ENCODE measurements around the gene DENND11.

The DENND11 gene

DNA sequence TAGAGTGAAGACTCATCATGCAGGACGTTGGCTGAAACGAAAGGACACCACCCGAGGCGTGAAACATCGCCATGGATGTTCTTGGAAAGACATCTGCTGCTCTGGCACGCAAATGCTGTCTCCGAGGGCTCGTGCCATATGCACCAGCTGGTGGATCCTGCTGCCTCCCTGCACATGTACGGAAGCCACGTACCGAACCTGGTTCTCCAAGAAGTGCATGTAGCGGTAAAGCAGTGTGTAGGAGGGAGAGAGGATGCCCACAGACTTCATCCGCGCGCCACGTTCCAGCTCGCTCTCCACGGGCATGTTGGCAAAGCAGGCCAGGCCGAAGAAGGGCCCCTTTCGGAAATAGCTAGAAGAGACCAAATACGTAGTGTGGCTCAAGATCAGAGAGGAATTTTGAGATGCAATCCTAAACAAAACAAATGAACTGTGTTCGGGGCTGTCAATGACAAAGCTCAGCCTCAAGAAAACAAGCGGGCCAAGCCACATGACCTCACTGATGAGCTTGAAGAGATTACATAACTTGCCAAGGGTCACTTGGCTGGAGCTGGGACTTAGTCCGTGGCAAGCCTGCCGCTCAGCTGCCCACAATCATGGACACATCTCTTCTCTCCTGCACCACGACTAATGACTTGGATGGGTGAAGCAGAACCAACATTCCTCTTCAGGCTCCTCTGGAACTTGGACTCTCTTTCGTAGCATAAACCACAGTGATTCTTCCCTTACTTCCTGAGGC is 16.5 kb downstream of the DENND11 start:
- peak; percentile 35 for DNase-seq (ENCODE audit: low spot score)

DNA sequence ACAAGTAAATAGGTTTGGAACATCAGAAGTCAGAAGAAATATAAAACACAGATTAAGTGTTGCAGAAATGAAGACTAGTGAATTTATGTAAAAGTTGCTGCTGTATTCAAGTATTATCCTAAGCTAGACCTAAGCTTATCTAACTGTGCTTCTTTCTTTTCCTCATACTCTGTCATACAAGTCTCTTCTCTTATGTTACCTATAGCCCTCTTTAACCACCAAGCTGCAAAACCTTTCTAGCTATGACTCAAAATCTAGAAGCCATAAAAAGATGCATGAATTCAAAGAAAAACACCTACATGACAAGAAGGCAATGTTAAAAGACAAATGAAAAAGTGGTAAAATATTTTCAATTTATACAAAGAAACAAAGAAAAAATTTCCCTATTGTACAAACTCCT is 23.0 kb downstream of the DENND11 start:
- no peak for DNase-seq (ENCODE audit: low spot score)

DNA sequence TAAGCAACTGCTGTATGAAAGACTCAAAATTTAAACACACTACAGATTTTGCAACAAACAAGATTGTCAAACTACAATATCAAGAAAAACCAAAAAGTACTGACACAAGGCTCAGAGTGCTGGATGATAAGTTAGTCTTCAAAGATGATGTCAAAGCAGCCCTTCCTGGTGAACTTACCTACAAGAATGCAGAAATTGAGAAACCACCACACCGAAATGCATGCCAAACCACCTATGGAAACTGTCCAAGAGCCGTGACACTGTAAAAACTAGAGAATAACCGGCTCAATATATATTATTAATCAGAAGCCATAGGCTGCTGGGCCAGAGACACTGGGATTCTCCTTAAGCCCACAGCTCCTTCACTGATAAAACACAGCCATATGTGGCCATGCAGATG is 25.3 kb downstream of the DENND11 start:
- DNase-seq (ENCODE audit: low spot score): no peak

DNA sequence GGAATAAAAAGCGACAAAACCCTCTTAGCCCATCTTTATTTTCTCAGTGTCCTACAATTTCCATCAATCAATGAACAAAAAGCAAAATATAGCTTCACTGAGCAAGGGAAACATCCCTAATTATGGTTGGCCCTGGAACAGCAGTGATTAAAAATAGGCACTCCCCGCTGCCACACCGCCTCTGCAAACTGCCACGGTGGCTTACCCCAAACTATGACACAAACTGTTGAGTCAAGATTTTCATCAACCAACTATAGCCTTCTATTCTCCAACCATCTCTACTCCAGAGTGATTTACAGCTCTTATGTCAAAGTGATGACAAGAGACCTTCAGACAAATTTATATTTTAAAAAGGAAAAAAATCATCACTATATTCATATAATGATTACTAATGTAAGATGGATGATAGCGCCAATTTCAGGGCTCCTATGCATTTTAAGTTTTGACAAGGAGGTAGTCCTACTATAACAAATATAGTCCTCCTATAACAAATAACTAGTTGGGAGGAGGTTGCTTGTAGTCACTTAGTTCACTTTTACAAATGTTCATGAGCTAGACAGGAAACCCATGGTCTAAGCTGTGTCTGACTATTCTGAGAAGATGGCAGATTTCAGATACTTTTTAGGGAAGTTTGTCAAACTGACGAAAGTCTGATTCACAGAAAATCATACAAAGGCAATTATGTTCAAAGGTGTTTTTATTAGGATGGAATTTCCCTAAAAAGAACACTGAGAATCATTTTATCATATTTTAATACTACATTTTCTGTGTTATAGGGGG is 26.3 kb downstream of the DENND11 start:
- no peak for DNase-seq (ENCODE audit: low spot score)

DNA sequence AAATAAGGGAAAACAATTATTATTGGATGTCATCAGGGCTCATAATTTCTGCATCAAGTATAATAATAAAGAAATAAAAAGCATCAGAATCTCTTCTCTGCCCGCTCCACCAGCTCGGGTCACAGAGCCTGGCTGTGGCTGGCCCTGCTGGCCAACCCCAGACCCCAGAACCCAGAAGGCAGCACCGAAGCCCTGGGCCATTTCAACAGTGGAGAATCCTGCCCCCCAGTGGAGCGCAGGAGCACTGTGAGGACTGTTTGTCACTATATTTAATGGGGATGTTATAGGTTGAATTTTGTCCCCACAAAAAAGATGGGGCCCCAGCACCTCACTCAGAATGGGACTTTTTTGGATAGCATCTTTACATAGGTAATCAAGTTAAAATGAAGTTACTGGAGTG is 27.3 kb downstream of the DENND11 start:
- DNase-seq (ENCODE audit: low spot score): peak; percentile 48

DNA sequence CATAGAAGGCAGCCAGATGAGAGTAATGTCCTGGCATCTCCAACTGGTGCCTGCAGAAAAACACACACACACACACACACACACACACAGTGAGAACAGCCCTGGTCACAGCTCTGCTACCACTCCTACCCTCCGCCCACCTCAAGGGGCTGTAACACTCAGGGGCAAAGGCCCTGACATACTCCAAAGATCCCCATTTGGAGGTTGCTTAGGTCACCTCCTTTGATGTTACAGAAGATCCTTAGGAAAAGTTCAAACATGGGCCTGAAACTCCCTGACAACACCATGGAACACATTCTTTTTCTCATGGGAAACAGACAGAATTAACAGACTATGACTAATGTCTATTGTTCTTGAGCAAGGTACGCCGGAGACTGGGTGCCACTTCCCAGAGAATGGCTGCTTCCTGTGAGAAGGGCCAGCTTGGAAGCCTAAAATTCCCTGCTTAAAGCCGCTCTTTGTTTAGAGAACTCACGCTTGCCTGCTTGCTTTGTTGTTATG is 27.7 kb downstream of the DENND11 start:
- peak; percentile 90 for DNase-seq (ENCODE audit: low spot score)

DNA sequence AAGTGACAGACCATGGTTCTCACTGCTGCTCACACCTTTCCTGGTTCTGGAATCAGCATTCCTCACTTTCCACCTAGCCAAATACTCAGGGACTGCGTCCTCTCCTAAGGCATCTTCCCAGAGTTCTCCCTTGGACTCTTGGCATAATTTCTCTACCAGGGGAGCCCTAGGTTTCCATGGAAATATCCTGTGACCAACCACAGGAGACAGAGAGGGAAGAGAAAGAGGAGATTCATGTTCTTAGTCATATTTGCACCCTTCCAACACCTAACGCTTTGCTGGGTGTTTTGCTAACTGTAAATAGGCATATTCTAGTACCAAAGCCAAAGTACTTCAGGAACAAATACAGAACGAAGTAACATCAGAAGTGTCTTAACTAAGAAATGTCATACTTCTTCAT is 28.6 kb downstream of the DENND11 start:
- DNase-seq (ENCODE audit: low spot score): peak; percentile 33

DNA sequence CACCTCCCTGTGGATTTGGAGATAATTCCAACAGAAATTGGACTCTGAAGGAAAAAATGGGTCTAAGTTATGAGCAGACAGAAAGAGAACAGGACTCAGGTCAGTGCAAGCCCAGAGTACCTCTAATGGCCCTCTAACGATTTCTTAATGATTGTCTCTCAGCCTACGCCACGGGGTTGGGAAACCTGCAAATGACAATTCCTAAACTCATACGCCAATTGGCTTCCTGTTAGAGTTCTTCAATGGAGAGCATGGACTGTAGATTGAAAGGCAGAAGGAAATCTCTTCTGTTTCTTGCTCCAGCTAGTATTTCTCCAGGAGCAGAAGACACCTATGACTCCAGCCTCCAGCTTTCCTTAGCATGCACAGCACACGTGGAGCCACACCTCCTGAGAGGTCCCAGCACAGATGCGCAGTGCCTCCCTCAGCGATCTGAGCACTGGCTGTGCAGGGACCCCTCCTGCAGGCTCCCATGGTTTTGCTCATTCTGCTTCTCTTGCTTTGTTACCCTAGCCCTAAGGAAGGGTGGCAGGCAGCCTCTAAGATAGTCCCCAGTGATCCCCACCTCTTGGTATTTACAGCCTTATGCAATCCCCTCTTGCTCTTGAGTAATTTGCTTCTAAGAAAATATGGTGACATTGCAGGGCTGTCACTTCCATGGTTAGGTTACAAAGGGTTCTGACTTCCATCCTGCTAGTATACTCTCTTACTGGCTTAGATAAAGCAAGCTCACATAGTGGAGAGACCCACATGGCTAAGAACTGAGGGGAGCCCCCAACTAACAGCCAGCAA is 30.1 kb downstream of the DENND11 start:
- DNase-seq (ENCODE audit: low spot score): no peak

DNA sequence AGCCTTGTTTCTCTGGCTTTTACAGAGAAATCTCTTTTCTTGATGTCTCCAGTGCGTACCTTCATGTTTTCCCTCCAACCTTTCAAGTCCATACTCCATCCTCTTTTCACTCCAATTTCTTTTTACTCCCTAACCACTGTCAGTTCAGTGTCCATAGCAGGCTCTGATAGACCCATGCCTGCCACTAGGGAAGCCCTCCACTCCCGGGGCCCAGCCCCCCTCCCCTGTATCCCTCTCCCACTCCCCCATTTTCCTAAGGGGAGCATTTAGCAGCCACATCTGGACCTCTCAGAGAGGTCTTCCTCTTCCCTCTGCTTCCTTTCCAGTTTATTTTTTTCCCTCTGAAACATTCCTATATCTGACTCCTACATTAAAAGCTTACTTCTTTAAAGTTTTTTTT is 33.1 kb downstream of the DENND11 start:
- no peak for DNase-seq (ENCODE audit: low spot score)

DNA sequence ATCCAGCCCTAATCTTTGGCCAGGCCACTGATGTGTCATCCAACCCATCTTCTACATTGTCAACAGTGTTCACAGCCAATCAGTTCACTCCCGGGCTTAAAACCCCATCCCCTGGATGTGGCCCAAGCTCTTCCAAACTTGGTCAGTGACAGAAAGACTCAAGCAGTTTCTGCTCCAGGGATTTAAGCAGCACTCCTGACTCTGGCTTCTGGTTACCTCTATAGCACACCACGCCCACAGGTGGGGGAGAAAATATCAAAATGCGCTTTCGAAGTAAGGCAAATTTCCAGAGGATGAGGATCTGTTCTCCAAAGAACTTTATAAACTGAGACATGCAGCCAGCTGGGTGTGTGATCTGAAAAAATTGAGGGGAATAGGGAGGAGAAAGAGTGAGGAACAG is 35.9 kb downstream of the DENND11 start:
- DNase-seq (ENCODE audit: low spot score): no peak

DNA sequence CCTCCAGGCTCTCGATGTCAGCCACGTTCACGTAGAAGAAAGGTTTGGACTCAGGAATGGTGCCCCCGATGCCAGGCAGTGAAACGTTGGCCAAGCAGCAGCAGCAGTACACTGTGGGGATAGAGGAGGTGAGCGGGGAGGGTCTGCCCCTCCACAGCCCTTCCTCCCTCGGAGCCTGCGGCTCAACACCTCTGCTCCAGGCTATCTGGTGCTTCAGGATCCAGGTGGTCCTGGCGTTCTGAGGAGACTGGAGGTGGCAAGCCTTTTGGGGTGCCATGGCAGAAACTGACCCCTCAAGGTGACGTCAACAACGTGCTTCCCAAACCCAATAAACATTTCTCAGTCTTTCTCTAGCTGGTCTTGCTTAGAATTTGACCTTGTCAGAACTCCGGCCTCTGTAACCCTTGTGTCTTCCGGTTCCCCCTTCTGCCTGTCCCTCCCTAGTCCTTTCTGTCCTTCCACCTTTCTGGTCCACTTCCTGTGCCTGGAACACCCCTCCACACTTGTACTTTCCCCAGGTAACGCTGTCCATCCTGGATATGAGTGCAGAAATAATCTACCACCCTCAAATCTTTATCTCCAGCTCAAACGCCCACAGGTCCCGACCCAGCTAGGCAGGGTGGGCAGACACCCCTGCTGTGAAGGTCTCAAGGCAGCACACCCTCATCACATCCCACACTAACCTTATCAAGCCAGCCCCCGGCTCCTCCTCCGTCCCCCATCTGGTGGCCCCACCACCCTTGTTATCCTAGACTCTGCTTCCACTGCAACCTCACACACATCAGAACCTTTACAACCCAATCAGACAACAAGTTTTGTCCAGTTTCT is 36.5 kb downstream of the DENND11 start:
- DNase-seq (ENCODE audit: low spot score): no peak

DNA sequence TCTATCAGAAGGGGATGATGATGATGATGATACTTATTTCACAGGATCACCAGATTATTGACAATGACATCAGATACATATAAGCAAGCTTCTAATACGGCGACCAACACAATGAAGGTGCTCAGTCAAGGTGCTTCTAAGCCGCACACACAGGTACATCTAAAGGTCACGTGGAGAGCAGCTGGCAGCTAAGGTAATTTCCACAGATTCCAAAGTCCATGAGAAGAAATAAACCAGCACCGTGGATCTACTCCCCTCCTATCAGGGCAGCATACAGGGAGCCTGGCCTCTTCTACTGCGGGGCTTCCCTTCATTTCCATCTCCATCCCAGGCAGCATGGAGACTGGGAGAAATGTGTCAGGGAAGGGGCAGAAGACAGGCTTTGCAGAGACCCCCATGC is 37.5 kb downstream of the DENND11 start:
- DNase-seq (ENCODE audit: low spot score): no peak

DNA sequence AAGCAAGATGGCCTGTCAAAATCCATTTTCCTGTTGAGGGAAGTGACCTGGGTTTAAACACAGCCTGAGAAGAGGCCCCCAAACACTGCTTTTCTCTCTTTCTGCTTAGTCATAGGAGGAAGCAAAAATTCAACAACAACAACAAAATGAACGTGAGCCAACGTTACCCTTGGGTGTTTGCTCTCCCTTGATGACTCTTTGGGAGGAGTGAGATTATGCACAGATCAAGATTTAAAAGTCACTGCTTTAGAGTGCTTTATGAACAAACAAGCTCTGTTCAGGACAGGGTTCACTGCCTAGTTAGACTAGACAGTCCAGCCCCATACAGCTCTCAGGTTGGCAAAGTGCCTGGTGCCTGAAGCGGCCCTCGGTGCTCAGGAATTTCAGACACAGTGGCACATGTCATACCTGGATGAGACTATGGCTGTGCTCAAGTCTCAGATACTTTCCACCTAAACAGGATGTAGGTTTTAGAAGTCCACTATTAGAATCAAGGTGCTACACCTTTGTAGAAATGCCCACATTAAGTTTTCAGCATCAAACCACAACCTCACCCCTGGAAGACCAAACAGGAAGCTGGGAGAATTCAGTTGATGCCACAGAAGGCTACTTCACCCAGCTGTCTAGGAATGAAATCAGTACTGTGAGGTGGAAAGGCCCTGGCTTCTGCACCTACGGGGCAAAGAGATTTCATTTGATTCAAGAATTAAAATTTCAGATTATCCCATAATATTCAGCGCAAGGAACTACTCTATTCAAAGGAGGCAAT is 38.7 kb downstream of the DENND11 start:
- DNase-seq (ENCODE audit: low spot score): peak; percentile 88

DNA sequence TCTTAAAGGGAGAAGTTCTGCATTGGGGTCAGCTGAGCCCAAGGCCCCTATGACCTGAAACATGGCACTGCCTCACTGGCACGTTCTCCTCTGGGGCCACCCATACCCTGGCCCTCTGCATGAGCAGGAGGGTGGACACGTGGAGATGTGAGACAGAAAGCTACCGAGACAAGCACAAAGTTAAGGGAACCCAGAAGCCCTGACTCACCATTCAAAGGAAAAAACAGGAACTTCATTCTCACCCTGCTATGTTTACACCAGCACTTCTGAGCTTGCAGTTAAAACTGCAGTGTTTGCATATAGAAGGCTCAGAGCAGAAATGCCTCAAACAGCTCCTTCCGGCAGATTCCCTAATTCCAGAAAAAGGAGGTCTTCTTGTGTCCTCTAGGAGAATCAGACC is 41.7 kb downstream of the DENND11 start:
- no peak for DNase-seq (ENCODE audit: low spot score)

DNA sequence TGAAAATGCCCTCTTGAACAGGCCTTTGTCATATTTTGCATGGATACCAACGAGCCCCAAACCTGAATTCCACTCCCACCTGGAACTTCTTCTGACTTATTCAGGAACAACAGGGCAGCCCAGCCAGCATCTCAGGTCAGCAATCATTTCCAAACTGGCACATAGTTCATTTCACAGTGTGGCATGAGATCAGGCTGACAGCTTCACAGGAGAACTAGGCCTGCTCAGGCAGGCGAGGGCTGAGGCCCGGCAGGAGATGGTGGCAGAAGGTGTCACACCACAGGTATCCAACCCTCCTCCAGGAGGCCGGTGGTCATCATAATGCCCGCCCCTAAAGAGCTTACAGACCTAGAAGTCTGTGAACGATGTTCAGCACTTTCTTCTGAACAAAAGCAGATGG is 42.5 kb downstream of the DENND11 start:
- DNase-seq (ENCODE audit: low spot score): no peak

DNA sequence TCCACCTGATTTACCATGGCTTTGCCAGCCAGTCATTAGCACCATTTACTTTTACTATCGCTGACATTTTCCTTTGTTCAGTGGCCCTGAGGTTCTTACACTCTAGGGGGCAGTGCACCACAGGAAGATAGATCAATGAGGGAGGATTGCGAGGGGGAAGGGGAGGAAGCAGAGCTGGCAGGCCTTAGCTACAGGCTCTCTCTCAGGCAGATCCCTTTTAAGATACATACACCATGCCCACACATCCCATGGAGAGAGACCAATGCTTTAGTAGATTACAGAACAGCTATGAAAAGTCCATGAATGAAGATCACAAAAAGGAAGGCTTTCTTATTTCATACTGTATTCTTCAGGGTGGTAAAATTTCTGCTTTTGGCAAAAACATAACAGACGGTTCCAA is 47.4 kb downstream of the DENND11 start:
- peak; percentile 79 for DNase-seq (ENCODE audit: low spot score)

DNA sequence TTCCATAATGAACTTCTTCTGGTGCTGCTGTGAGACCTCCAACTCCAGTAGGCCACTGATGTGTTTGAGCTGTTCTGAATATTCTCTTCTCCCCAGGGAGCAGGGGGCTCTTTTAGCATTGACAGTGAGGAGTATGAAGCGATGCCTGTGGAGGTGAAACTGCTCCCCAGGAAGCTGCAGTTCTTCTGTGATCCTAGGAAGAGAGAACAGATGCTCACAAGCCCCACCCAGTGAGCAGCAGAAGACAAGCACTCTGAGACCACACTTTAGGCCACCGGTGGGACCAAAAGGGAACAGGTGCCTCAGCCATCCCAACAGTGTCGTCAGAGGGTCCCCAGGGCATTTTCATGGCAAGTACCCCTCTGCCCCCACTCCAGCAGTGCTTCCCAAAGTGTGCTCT is 49.3 kb downstream of the DENND11 start:
- DNase-seq (ENCODE audit: low spot score): no peak
